Subcutaneous adipose tissue (tissue), 4 donors: Measurements from ENCODE around the gene CTPS2. TPM values are rescaled to one million over a fixed set of nuclear protein-coding genes. Genes with fewer than 3 reads are reported as not detected.

Experiments
- CTCF ChIP-seq: fragments of 450-650 bp; IDR thresholded peaks from one replicate; pipeline ENCODE4 v1.5.1; 2016; ENCODE audit warnings: low read depth, mild to moderate bottlenecking, control low read depth, antibody characterized with exemption, moderate library complexity
- total RNA-seq, 4 donors: library from RNA; depleted of rRNA; stranded (reverse); fragments of >200 nt; gene quantifications; one replicate each; pipeline ENCODE4 v1.1.0, GENCODE V29; 2016

Gene CTPS2
- total RNA-seq, 4 donors from 2014 or later, result 13.4 to 21.8 (median 18.5) TPM

GRCh38 chrX:16662402-16662801 is 50.1 kb downstream of the CTPS2 start:
- no peak for TF ChIP-seq CTCF

GRCh38 chrX:16661495-16661894 is 51.0 kb downstream of the CTPS2 start:
- TF ChIP-seq CTCF, result no peak

DNA sequence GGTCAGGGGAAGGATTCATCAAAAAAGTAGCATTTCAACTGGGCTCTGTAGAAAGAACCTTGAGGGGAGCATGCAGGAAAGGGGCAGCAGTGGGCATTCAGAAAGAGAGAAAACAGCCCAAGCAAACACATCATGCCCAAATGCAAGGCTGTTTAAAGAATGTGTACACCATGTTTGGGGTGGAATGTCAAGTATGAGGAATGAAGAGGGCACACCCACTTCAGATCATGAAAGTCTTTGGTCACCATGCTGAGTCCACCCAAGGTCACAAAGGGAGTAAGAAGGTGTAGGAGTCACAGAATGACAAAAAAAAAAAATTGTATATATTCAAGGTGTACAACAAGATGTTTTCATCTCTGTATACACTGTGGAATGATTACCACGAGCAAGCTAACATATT is 53.1 kb downstream of the CTPS2 start:
- no peak for TF ChIP-seq CTCF

DNA sequence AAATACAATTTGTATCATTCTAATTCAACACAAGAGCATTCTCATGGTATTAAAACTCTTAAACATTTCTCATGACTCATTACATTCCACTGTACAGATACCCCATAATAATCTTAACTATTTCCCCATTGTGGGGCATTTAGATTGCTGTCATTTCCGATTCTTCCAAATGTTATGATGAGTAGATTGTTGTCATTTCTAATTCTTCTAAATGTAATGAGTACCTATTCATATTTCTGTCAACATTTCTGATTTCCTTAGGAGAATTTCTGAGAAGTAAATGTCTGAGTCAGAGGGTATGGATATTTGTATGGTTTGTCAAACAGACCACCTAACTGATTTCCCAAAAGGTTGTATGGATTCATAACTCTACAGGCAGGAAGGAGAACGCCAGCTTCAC is 54.2 kb downstream of the CTPS2 start:
- no peak for TF ChIP-seq CTCF

- no peak for TF ChIP-seq CTCF
Measured at GRCh38 chrX:16654093-16654492, 58.4 kb downstream of the CTPS2 start.

DNA sequence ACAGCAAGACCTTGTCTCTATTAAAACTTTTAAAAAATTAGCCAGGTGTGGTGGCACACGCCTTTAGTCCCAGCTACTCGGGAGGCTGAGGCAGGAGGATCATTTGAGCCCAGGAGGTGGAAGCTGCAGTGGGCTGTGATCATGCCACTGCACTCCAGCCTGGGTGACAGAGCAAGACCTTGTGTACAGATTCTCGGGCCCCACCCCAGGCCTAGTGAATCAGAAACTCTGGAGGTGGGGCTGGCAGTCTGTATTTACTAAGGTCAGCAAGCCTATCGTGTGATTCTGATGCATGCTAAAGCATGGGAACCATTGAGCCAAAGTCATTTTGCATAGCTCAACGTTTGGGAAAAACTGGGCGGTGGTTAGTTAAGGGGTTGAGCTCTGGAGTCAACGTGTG is 59.0 kb downstream of the CTPS2 start:
- TF ChIP-seq CTCF, result no peak

DNA sequence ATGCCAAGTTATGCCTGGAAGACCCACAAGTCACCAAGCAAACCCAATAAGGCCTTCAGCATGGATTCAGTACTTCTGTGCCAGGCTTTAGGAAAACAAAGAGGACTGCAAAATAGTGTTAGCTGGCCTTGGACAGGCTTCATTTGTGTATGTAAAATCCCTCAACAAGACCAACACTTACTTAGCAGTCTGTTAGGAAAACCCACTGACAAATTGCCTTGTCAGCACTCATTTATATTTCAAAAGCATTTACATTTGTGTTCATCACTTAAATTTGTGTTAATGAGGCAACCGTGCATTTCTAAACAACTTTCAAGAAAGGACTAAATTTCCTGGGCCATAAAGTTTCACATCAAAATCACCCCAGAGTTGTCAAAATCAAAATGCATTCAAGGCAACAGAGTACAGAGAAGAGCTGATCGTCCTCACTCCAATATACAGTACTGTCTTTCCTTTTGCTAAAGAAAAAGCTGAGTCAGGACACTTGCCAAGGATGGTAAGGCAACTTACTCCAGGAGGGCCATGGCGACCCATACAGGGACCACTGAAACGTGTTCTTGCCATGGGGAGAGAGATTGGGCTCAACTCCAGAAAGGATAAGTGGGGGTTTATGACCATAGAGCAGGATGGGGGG is 61.0 kb downstream of the CTPS2 start:
- no peak for TF ChIP-seq CTCF
